ENCODE data around the gene FGF1. TPM values are rescaled to one million over a fixed set of nuclear protein-coding genes. Genes with fewer than 3 reads are reported as not detected.

The FGF1 gene
- total RNA-seq, 1 experiment from 2014 or later, result not detected

DNA sequence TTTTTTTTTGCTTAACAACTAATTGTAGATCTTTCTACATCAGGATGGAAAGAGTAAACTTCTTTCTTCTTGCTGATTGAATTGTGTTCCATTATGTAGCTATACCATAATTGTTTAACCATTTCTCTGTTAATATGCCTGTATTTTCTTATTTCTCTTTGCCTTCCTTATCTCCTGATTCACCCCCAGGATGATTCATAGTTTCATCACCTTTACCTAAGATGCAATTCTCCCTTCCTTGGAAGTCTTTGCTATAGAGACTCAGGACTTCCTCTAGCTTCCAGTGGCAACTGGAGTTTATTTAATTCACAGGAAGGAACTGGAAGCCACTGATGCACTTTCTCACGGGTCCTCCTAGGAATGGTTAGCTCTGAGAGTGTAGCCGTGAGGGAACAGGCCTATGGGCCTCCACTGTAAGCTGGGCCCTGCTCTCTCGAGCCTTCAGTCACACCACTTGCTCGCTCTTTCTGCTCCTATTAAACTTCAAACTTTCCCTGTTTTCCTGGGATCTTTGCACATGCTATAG lies 83.1 kb downstream of the FGF1 start:
- BruUV-seq (replicated peaks), result no TSS peak
- in situ Hi-C loops (cut with HindIII; ENCODE audit: low pct_unique_long_range_greater_than_20kb, low sequenced_read_pairs), result no loop called here

DNA sequence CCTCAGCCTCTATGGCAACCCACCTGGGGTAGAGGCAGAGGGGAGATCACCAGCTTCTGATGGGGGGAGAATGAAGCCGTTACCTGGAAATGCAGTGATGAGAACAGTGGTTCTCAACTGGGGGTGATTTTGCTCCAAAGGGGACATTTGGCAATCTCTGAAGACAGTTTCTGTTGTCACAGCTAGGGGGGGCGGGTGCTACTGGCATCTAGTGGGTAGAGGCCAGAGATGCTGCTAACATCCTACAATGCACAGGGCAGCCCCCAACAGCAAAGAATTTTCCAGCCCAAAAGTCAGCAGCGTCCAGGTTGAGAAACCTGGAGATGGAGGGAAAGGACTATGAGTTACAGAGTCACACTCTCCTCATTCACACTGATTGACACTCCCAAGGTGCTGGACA lies 84.5 kb downstream of the FGF1 start:
- peak overlapping the region; percentile 64 for H3K27ac ChIP-seq (ENCODE audit: low read length)

More for the DNA sequence above, 83.1 kb downstream of the FGF1 start:
- DNase-seq (ENCODE audit: low read depth, low spot score) (no peak), ATAC-seq (no peak)
- Histone ChIP-seq H3K27ac (ENCODE audit: low read length) (no peak overlapping the region; the same call in 1 of the 2 replicates), H3K4me1 (ENCODE audit: control insufficient read depth, insufficient read depth, low read length) (peaks cover 34% of the 10 kb centered on the region), H3K4me3 (ENCODE audit: low read depth in 2 of 2, low read length in 2 of 2) (no peak overlapping the region), H3K36me3 (ENCODE audit: control insufficient read depth, insufficient read depth, low read length) (no peaks in the 10 kb centered on the region), H3K27me3 (ENCODE audit: control insufficient read depth, insufficient read depth, low read length) (no peaks in the 10 kb centered on the region), H3K9me3 (ENCODE audit: control insufficient read depth, insufficient read depth, low read depth, low read length) (no peaks in the 10 kb centered on the region)
- TF ChIP-seq, protein P1, sequence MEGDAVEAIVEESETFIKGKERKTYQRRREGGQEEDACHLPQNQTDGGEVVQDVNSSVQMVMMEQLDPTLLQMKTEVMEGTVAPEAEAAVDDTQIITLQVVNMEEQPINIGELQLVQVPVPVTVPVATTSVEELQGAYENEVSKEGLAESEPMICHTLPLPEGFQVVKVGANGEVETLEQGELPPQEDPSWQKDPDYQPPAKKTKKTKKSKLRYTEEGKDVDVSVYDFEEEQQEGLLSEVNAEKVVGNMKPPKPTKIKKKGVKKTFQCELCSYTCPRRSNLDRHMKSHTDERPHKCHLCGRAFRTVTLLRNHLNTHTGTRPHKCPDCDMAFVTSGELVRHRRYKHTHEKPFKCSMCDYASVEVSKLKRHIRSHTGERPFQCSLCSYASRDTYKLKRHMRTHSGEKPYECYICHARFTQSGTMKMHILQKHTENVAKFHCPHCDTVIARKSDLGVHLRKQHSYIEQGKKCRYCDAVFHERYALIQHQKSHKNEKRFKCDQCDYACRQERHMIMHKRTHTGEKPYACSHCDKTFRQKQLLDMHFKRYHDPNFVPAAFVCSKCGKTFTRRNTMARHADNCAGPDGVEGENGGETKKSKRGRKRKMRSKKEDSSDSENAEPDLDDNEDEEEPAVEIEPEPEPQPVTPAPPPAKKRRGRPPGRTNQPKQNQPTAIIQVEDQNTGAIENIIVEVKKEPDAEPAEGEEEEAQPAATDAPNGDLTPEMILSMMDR (IDR thresholded peaks at IDR 0.05), result no peak
- TF ChIP-seq TCF7L2 (IDR thresholded peaks at IDR 0.05; ENCODE audit: low read depth, low read length) (no peak), POLR2AphosphoS5 (IDR thresholded peaks at IDR 0.05; ENCODE audit: low read depth, low read length) (no peak), SIN3A (IDR thresholded peaks at IDR 0.05; ENCODE audit: borderline replicate concordance, insufficient read depth, low read depth, low read length) (no peak)
- TF ChIP-seq, protein P2, sequence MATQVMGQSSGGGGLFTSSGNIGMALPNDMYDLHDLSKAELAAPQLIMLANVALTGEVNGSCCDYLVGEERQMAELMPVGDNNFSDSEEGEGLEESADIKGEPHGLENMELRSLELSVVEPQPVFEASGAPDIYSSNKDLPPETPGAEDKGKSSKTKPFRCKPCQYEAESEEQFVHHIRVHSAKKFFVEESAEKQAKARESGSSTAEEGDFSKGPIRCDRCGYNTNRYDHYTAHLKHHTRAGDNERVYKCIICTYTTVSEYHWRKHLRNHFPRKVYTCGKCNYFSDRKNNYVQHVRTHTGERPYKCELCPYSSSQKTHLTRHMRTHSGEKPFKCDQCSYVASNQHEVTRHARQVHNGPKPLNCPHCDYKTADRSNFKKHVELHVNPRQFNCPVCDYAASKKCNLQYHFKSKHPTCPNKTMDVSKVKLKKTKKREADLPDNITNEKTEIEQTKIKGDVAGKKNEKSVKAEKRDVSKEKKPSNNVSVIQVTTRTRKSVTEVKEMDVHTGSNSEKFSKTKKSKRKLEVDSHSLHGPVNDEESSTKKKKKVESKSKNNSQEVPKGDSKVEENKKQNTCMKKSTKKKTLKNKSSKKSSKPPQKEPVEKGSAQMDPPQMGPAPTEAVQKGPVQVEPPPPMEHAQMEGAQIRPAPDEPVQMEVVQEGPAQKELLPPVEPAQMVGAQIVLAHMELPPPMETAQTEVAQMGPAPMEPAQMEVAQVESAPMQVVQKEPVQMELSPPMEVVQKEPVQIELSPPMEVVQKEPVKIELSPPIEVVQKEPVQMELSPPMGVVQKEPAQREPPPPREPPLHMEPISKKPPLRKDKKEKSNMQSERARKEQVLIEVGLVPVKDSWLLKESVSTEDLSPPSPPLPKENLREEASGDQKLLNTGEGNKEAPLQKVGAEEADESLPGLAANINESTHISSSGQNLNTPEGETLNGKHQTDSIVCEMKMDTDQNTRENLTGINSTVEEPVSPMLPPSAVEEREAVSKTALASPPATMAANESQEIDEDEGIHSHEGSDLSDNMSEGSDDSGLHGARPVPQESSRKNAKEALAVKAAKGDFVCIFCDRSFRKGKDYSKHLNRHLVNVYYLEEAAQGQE (IDR thresholded peaks at IDR 0.05; ENCODE audit: insufficient read depth in 1 of 2, low read depth in 2 of 2, low read length in 1 of 2), result no peak
- intact Hi-C loops (cut with micrococcal nuclease; ENCODE audit: unreplicated experiment), result no loop called here
- POLR2A ChIA-PET, result no interaction called here
- CTCF ChIA-PET, result no interaction called here

More for the DNA sequence above, 84.5 kb downstream of the FGF1 start:
- BruUV-seq (replicated peaks), result no TSS peak
- ATAC-seq (peak; percentile 28; the same call in 1 of the 2 replicates), DNase-seq (ENCODE audit: low read depth, low spot score) (no peak)
- no peaks in the 10 kb centered on the region for H3K27me3 ChIP-seq (ENCODE audit: control insufficient read depth, insufficient read depth, low read length)
- ChIA-PET CTCF (interaction anchor here (0.6 to 1.5 kb wide), 6 partner anchors 9 to 588 kb away, joined by 3 to 8 read pairs (median 4); no protein-coding TSS in a partner anchor), POLR2A (interaction anchor here (0.6 kb wide), 1 partner anchor 217 kb away, joined by 3 read pairs; no protein-coding TSS in a partner anchor)
- intact Hi-C loops (cut with micrococcal nuclease; ENCODE audit: unreplicated experiment), result no loop called here
- H3K4me1 ChIP-seq (ENCODE audit: control insufficient read depth, insufficient read depth, low read length), result peaks cover 41% of the 10 kb centered on the region
- H3K9me3 ChIP-seq (ENCODE audit: control insufficient read depth, insufficient read depth, low read depth, low read length), result no peaks in the 10 kb centered on the region
- no peaks in the 10 kb centered on the region for H3K36me3 ChIP-seq (ENCODE audit: control insufficient read depth, insufficient read depth, low read length)
- H3K4me3 ChIP-seq (ENCODE audit: low read depth in 2 of 2, low read length in 2 of 2), result peak overlapping the region in 1 of 2 experiments; percentile 55; a peak in 2 of 4 replicates
- TF ChIP-seq, protein P2 (IDR thresholded peaks at IDR 0.05; ENCODE audit: insufficient read depth in 1 of 2, low read depth in 2 of 2, low read length in 1 of 2), result no peak
- TF ChIP-seq, protein P1 (IDR thresholded peaks at IDR 0.05), result peak; percentile 77
- in situ Hi-C loops (cut with HindIII; ENCODE audit: low pct_unique_long_range_greater_than_20kb, low sequenced_read_pairs), result no loop called here

All from Panc1 (cell line).